Esophagus muscularis mucosa (tissue), 2 donors: ENCODE measurements around the gene ZNF467.

Experiments
- POLR2A ChIP-seq: fragments of 450-650 bp; IDR thresholded peaks from one replicate; pipeline ENCODE4 v1.6.1; 2017; ENCODE audit warnings: antibody characterized with exemption, moderate library complexity, mild to moderate bottlenecking, low read depth
- POLR2AphosphoS5 ChIP-seq, 2 donors: sonication (generic); formaldehyde crosslinking; IDR thresholded peaks; one replicate each; pipeline ENCODE4 v1.6.1; 2017; ENCODE audit warnings: antibody characterized with exemption in 2 of 2

DNA sequence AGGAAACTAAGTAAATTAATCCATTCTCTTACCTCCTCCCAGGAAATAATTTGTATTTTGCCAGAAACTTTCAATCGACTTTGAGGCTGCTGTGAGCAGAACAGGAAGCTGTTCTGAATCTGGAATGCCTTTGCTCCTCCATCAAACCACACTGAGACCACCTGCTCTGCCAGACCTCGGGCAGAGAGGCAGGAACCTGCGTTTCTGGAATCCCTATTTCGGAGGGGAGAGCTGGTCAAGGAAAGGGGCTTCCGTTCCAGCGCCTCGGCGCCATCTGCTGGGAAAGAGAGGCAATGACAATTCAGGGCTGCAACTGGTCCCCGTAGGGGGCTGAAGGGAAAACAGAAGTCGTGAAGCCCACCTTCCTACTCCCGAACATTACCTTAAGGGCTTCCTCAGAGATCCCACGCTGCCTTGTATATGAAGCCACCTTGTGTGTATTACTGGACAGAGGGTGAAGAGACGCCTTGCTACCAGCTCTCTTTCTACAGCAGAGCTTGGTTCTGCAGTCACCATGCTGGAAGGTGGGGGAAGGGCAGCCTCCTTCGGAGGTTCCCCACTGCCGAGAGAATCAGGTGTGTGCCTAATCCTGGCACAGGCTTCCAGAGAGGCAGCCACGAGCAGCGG is 31.2 kb downstream of the ZNF467 start:
- TF ChIP-seq POLR2AphosphoS5 (IDR thresholded peaks at IDR 0.05) = peak; percentile 12 to 56
- TF ChIP-seq POLR2A = no peak
